Testis (tissue), 2 donors: Measurements from ENCODE around the gene XYLT1.

Source experiments
- CTCF ChIP-seq, 3 experiments: fragments of 450-650 bp in 2 of 3; fragments of 200-600 bp in 1 of 3; sonication (generic) in 1 of 3; IDR thresholded peaks; one replicate each; pipeline ENCODE4 v1.5.1; 2016 to 2019; ENCODE audit warnings: antibody characterized with exemption in 3 of 3, mild to moderate bottlenecking in 2 of 3, moderate library complexity in 1 of 3
- POLR2A ChIP-seq: fragments of 450-650 bp; IDR thresholded peaks from one replicate; pipeline ENCODE4 v1.6.1; 2017; ENCODE audit warnings: antibody characterized with exemption, mild to moderate bottlenecking, moderate library complexity

- no peak for TF ChIP-seq CTCF (IDR thresholded peaks at IDR 0.05)
- TF ChIP-seq POLR2A: no peak
Measured at GRCh38 chr16:17301593-17302135, 169.1 kb downstream of the XYLT1 start.
